Transverse colon (tissue), 4 donors: ENCODE measurements around the gene IQSEC2.

ENCODE experiments used
- CTCF ChIP-seq, 5 experiments: fragments of 200-600 bp in 3 of 5; fragments of 450-650 bp in 2 of 5; sonication (generic) in 3 of 5; IDR thresholded peaks; 1 replicate in 2 of 5; 2 replicates in 3 of 5; pipeline ENCODE4 v1.5.1; 2016 to 2017; ENCODE audit warnings: antibody characterized with exemption in 5 of 5, inconsistent platforms in 3 of 5, mild to moderate bottlenecking in 2 of 5, moderate library complexity in 1 of 5
- EP300 ChIP-seq: sonication (generic); formaldehyde crosslinking; IDR thresholded peaks from one replicate; pipeline ENCODE4 v1.6.1; 2017; ENCODE audit warnings: antibody characterized with exemption, low read depth
- POLR2A ChIP-seq: fragments of 450-650 bp; IDR thresholded peaks from one replicate; pipeline ENCODE4 v1.6.1; 2016; ENCODE audit warnings: antibody characterized with exemption, mild to moderate bottlenecking, moderate library complexity
- POLR2AphosphoS5 ChIP-seq, 3 donors: sonication (generic); formaldehyde crosslinking; IDR thresholded peaks; one replicate each; pipeline ENCODE4 v1.6.1; 2016; ENCODE audit warnings: antibody characterized with exemption in 3 of 3

DNA sequence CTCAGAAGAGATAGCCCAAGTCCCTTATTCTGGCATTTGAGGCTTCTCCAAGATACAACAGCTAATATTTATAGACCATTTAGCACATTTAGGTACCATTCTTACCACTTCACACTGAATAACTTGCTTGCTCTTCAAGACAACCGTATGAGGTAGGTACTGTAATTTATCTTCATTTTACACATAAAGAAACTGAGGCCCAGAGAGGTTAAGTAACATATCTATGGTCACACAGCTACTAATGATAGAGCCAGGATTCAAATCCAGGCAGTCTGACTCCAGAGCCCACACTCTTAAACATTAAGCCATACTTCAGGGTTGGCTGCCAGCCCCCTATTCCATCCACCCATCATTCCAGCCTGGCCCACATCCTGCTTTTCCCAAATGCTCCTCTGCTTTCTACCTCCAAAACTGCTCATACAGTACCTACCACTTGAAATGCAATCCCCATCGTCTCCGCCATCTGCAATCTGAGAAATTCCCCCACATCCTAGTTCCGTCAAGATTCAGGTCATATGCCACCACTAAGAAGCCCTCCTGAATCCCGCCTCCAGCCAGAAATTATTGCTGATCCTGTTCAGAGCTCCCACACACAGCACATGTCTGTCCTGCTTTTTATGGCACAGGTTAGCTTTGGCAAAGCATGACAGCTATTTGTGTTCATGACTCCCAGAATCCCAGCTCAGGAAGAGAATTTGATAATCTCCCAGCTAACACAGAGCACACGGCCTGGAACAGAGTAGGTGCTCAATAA lies 23.5 kb downstream of the IQSEC2 start:
- no peak for TF ChIP-seq CTCF (IDR thresholded peaks at IDR 0.05)
- no peak for TF ChIP-seq POLR2A
- TF ChIP-seq EP300: no peak
- TF ChIP-seq POLR2AphosphoS5 (IDR thresholded peaks at IDR 0.05): no peak
